Esophagus (tissue), 2 donors: ENCODE data around the gene TRAF3. TPM values are rescaled to one million over a fixed set of nuclear protein-coding genes. Genes with fewer than 3 reads are reported as not detected.
"Not testable (repeated sequence)": the region's sequence is repeated elsewhere in the genome, so short reads cannot be mapped to it uniquely, and the experiment has no call there.

Source experiments
- H3K27ac ChIP-seq, 2 donors: one replicate each; pipeline ENCODE4 v1.5.1; 2013; ENCODE audit warnings: low read depth in 2 of 2, mild to moderate bottlenecking in 2 of 2, inconsistent platforms in 1 of 2, low read length in 1 of 2, moderate library complexity in 1 of 2
- H3K27me3 ChIP-seq, 2 donors: one replicate each; pipeline ENCODE4 v1.6.1; 2013; ENCODE audit warnings: low read length in 2 of 2, control low read depth in 1 of 2, mild to moderate bottlenecking in 1 of 2; ENCODE audit not compliant: insufficient read depth in 2 of 2, control insufficient read depth in 1 of 2
- H3K36me3 ChIP-seq, 2 donors: one replicate each; pipeline ENCODE4 v1.6.1; 2013; ENCODE audit warnings: low read length in 1 of 2; ENCODE audit not compliant: control insufficient read depth in 2 of 2, insufficient read depth in 2 of 2
- H3K4me1 ChIP-seq, 2 donors: one replicate each; pipeline ENCODE4 v1.6.1; 2013; ENCODE audit warnings: low read length in 1 of 2; ENCODE audit not compliant: control insufficient read depth in 2 of 2, insufficient read depth in 2 of 2
- H3K4me3 ChIP-seq, 2 donors: one replicate each; pipeline ENCODE4 v1.5.1; 2013; ENCODE audit warnings: low read length in 2 of 2, mild to moderate bottlenecking in 2 of 2, low read depth in 1 of 2, moderate library complexity in 1 of 2
- H3K9me3 ChIP-seq, 2 donors: one replicate each; pipeline ENCODE4 v1.6.1; 2013; ENCODE audit warnings: mild to moderate bottlenecking in 2 of 2, low read depth in 1 of 2, low read length in 1 of 2, moderate library complexity in 1 of 2; ENCODE audit not compliant: control insufficient read depth in 2 of 2, insufficient read depth in 1 of 2
- WGBS, 2 donors: extraction: QIAGEN DNeasy Blood & Tissue Kit; methylation state at CpG; one replicate each; pipeline ENCODE4 v1.1.7; 2013; 5-methylcytosine and 5-hydroxymethylcytosine counted together
- polyA plus RNA-seq, 2 donors: library from polyadenylated mRNA; stranded (reverse); fragments of 200-250 nt; gene quantifications; one replicate each; pipeline ENCODE4 v1.2.3, GENCODE V29; 2013
- donor health status: healthy with polysubstance abuse.
- donor health status: Bipolar disorder and iron deficiency.

The TRAF3 gene
- polyA plus RNA-seq, 2 donors = 3.8 to 4.9 TPM

DNA sequence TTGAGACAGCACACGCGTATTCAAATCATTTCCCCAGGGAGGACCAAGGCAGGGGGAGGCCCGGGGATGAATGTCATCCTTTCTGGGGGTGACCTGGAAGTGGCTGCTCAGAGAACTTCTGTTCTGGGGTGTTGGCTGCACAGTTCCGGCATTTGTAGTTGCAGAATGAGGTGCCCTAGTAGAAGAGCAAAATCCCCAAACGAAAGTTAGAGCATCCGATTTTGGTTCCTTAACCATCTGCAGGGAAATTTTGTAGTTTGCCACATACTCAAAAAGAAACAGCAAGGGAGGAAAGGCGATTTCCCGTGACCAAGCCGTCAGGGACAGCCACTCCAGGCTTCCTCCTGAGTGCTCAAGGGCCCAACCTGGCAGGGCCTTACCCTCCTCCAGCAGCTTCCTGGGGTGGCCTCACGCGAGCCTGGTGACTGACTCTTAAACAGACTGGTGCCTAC is 13.0 kb upstream of the TRAF3 start:
- Histone ChIP-seq H3K36me3 (no peaks in the 10 kb centered on the region), H3K4me1 (peaks cover 0 to 7% of the 10 kb centered on the region in 2 donors), H3K4me3 (no peak overlapping the region), H3K9me3 (no peaks in the 10 kb centered on the region), H3K27me3 (peaks cover 0 to 4% of the 10 kb centered on the region in 2 donors), H3K27ac (no peak overlapping the region)
- 69 to 74% methylated on average over 11 of the region's 11 CpGs for WGBS, 2 donors

DNA sequence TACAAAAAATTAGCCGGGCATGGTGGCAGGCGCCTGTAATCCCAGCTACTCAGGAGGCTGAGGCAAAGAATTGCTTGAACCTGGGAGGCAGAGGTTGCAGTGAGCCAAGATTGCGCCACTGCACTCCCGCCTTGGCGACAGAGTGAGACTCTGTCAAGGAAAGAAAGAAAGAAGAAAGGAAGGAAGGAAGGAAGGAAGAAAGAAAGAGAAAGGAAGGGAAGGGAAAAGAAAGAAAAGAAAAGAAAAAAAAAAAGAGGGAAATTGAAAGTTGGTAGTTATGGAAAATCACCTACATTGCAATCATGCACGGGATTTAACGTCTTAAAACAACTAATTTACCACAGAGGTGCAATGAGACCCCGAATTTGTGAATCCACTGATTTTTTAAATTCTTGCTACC is 11.5 kb upstream of the TRAF3 start:
- H3K27ac ChIP-seq, H3K4me1 ChIP-seq, H3K9me3 ChIP-seq, H3K4me3 ChIP-seq, H3K27me3 ChIP-seq, H3K36me3 ChIP-seq: not testable (repeated sequence)
- WGBS, 2 donors = 91 to 96% methylated on average over 8 of the region's 8 CpGs

DNA sequence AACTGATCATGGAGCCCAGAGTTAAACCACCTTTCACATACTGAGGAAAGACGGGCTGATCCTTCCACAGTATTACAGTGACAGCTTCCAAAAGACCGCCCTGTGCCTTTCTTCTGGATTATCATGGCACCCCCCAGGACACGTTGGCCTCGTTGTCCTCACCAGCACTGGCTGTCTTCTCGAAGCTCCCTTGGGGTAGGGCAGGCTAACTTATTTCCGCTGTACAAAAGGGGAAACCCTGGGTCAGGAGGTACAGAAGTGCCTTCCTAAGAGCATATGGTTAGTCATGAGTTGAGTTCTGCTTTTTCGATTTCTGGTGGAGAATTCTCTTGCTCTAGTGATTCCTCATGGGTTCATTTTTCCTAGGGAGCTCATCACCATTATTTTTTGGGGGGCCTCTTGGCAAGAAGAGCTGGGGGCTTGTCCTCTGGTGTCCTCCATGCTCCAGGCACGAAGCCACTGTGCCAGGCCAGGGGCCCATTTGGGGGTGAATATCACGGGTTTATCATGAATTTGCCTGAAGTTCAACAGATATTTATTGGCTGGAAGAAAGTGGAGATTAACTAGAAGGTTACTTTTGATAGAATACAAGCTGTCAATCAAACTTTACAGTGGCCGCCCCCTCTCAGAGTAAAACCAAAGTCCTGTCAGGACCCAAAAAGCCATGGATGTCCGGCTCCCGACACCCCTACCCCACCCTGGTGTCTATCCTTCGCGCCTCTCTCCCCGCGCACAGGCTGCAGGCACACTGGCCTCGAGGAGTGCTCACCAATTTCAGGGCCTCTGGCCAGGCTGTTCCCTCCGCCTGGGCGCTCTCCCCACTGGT is 8.8 kb upstream of the TRAF3 start:
- WGBS, 2 donors = 82 to 84% methylated on average over 19 of the region's 19 CpGs
- no peaks in the 10 kb centered on the region for H3K27me3 ChIP-seq
- no peak overlapping the region for H3K27ac ChIP-seq
- H3K4me3 ChIP-seq = no peak overlapping the region
- H3K4me1 ChIP-seq = no peaks in the 10 kb centered on the region
- no peaks in the 10 kb centered on the region for H3K9me3 ChIP-seq
- H3K36me3 ChIP-seq = no peaks in the 10 kb centered on the region

DNA sequence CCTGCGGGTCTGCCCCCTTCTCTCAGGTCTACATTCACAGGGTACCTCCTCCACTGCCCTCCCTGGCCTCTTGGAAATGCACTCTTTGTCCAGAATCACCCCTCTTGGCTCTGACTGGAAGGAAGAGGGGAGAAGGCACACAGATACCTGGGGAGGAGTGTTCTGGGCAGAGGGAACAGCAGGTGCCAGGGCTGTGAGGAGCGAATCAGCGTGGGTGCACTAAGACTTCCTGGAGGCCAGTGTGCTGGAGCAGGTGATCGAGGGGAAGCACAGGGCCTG is 8.3 kb upstream of the TRAF3 start:
- Histone ChIP-seq H3K4me1 (no peaks in the 10 kb centered on the region), H3K36me3 (no peaks in the 10 kb centered on the region), H3K27me3 (no peaks in the 10 kb centered on the region), H3K4me3 (no peak overlapping the region), H3K9me3 (no peaks in the 10 kb centered on the region), H3K27ac (no peak overlapping the region)
- WGBS, 2 donors = 88 to 91% methylated on average over 4 of the region's 4 CpGs

DNA sequence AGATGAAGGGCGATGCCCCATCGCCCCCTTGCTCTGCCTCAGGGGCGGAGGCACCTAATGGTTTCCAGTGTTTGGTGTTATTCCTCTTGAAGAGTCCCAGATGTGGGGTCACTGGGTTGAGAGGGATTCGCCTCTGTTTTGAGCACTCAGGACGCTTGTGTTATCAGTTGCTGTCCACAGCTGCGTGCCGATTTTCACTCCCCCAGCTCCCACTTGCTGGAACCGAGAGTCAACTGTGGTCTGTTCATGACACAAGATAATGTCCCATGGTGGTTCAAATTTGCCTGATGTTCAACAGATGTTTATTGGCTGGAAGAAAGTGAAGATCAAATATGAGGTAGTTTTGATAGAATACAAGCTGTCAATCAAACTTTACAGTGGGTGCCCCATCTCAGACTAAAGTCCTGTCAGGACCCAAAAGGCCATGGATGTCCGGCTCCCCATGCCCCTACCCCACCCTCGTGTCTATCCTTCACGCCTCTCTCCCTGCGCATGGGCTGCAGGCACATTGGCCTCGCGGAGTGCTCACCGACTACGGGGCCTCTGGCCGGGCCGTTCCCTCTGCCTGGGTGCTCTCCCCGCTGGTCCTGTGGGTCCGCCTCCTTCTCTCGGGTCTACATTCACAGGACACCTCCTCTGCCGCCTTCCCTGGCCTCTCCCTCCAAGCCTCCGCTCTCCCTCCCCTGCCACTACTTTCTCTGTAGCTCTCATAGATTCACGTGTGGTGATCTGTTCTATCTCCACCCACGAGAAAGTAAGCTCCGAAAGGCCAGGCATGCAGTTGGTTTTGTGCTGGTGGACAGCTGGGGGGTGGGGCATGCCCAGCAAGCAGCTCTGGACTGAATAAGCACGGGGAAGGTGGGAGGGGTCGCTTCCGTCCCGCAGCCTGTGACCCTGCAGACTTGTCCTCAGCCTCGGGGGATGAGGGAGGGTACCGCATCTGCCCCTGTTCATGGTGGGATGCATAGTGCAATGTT is 6.8 kb upstream of the TRAF3 start:
- Histone ChIP-seq H3K27me3 (no peaks in the 10 kb centered on the region), H3K27ac (no peak overlapping the region), H3K4me3 (no peak overlapping the region), H3K9me3 (no peaks in the 10 kb centered on the region), H3K36me3 (no peaks in the 10 kb centered on the region), H3K4me1 (peaks cover 0 to 3% of the 10 kb centered on the region in 2 donors)
- WGBS, 2 donors = 80 to 86% methylated on average over 32 of the region's 32 CpGs

DNA sequence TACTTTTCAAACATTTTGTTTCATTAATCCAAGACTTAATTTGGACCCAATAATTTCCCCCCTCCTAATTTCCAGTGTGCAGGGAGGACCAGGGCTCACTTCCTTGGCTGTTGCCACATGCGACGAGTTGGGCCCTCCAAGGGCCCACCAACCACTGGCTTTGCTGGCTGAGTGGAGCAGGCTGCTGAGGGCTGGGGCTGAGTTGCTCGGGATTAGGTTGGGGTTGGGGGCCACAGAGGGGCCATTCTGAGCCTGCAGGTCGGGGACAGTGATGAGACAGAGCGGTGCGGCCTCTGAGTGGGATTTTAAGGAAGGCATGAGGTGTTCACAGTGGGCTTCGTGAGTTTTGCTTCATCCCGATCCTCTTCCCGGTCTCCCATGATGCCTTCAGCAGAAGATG is 6.1 kb upstream of the TRAF3 start:
- Histone ChIP-seq H3K9me3 (no peaks in the 10 kb centered on the region), H3K27ac (no peak overlapping the region), H3K4me3 (no peak overlapping the region), H3K27me3 (no peaks in the 10 kb centered on the region), H3K36me3 (no peaks in the 10 kb centered on the region), H3K4me1 (peaks cover 0 to 3% of the 10 kb centered on the region in 2 donors)
- WGBS, 2 donors = 92 to 93% methylated on average over 9 of the region's 9 CpGs

DNA sequence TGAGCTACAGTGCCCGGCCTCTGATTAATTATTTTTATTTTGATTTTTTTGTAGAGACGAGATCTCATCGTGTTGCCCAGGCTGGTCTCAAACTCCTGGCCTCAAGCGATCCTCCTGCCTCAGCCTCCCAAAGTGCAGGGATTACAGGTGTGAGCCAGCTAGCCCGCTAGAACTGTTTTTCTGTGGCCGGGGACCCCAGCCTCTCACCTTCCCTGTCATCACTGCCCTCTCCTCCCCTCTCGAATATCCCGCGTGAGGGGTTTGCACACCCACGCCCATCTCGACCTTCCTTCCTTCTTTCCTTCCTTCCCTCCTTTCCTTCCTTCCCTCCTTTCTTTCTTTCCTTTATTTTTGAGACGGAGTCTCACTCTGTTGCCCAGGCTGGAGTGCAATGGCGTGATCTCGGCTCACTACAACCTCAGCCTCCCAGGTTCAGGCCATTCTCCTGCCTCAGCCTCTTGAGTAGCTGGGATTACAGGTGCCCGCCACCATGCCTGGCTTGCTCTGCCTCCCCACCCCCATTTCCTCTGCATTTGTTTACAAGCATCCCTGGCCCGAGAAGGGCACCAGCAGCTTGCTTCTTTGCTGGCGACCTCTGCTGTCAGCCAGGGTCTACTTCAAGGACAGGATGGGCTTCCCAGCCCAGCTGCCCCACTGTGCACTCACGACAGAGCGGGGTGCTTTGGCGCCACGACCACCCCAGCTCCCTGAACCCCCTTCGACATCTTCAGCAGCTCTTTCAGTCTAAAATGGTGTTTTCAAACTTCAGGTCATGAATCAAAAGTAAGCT is 4.3 kb upstream of the TRAF3 start:
- 80% methylated on average over 20 to 22 of the region's 22 CpGs for WGBS, 2 donors
- no peaks in the 10 kb centered on the region for H3K9me3 ChIP-seq
- H3K27ac ChIP-seq = no peak overlapping the region
- peaks cover 0 to 6% of the 10 kb centered on the region in 2 donors for H3K4me1 ChIP-seq
- no peaks in the 10 kb centered on the region for H3K27me3 ChIP-seq
- H3K4me3 ChIP-seq = no peak overlapping the region
- no peaks in the 10 kb centered on the region for H3K36me3 ChIP-seq

DNA sequence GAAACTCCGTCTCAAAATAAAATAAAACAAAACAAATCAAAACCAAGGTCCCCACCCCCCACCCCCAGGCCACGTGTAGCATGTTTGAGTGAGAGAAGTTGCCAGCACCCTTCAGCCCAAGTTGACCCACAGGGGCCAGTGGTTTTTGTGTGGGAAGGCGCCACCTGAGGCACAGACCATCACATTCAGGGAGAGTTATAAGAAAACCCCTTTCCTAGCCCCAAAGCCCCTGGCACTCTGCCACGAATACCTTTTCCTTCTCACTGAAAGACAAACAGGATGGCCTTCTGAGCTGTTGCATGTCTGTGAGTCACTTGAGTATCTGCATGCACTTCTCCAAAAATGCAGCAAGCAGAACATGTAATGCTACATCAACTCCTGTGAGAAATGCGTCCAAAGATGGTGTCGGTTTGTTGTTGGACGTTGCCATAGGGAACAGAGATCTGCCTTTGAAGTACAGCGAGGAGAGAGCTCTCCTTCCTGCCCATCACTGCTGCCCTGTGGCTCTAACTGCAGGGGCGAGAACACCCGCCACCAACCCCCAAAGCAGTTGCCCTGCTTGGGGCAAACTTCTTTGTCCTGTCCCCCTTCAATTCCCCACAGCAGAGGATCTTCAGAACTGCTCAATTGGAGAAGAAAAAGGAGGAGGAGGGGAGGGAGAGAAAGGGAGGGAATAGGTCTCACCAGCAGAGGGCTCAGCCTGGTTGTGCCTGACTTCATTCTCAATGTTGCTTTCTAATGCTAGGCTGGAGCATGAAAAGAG is 2.7 kb upstream of the TRAF3 start:
- Histone ChIP-seq H3K36me3 (no peaks in the 10 kb centered on the region), H3K4me1 (peaks cover 0 to 6% of the 10 kb centered on the region in 2 donors), H3K27me3 (no peaks in the 10 kb centered on the region), H3K27ac (peak overlapping the region in 1 of 2 donors; percentile 25), H3K9me3 (no peaks in the 10 kb centered on the region), H3K4me3 (no peak overlapping the region)
- 25 to 26% methylated on average over 10 of the region's 10 CpGs for WGBS, 2 donors
